GOT3 (cell line): ENCODE data around the gene TIMM9.
"Not testable (repeated sequence)": the region's sequence is repeated elsewhere in the genome, so short reads cannot be mapped to it uniquely, and the experiment has no call there.

Source experiments
- DNase-seq: peaks from one replicate; lab custom pipeline; 2025; ENCODE audit warnings: mixed read lengths; lab: John Stamatoyannopoulos, UW

The TIMM9 gene

GRCh38 chr14:58398495-58398894 is 28.8 kb downstream of the TIMM9 start:
- no peak for DNase-seq

GRCh38 chr14:58397156-58397555 is 30.2 kb downstream of the TIMM9 start:
- DNase-seq, result no peak

GRCh38 chr14:58395812-58396788 is 31.2 kb downstream of the TIMM9 start, which contains the start of gene TOMM20L:
Gene TOMM20L, plus strand, starts transcription at chr14:58395930. Its CDS starts 28 bp downstream, at chr14:58395958.
- DNase-seq, result no peak

- no peak for DNase-seq
These were observed 31.8 kb downstream of the TIMM9 start for GRCh38 chr14:58395562-58395811.

DNA sequence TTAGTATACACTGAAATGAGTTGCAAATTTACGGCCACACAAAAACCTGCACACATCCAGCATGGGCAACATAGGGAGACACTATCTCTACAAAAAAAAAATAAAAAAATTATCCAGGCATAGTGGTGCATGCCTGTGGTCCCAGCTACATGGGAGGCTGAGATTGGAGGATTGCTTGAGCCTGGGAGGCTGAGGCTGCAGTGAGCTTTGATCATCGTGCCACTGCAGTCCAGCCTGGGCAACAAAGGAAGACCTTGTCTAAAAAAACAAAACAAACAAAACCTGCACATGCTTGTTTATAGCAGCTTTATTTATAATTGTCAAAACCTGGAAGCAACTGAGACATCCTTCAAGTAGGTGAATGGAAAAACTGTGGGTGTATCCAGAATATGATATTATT is 36.5 kb downstream of the TIMM9 start:
- no peak for DNase-seq

DNA sequence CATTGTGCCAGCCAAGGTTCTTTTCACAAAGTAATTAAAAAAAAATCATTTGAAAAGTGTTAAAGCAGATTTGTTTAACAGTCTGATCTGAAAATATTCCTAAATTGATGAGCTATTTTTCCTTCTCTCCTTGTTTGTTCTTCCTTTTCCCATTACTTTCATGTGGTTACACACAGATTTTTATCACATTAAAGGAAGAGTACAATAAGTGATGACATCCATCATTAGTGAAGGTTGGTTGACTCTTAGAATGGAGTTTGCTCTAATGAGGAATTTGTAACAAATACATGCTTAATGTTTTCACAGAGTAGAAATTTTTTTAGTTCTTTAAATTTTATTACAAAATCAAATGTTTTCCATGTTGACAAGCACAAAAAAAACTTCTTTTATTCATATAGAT is 50.5 kb downstream of the TIMM9 start:
- no peak for DNase-seq

DNA sequence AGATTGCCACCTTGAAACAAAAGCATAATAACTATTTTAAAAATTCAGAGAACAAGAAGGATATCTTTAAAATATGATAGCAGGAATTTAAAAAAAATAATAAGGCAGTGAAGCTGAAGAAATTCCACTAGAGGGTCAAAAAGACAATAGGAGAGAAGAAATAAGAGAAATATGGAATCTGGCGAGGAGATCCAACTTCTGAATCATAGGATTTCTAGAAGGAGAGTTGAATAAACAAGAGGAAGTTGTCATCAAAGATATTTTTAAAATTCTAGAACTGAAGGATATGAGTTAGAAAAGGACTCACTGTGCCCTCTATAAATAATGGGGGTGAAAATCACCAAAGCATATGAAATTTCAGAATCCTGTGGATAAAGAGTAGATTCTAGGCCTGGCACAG is 58.4 kb downstream of the TIMM9 start:
- DNase-seq, result no peak

DNA sequence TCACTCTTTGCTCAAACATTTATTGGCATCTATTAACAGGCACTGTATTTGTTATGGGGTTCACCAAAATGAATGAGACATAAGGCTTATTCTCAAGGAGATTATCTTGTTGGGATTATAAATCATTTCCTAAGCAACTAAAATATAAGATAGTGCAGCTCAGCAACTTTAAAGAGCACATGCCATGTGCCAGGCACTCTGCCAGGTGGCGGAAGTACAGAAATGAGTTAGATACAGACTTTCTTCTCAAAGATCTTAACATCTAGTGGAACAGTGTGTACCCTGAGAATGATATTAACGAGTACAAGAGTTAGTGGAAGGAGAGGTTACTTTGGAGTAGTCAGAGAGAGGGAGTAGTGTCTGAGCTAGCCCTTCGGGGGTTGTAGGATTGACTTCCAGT is 60.0 kb downstream of the TIMM9 start:
- DNase-seq, result no peak

DNA sequence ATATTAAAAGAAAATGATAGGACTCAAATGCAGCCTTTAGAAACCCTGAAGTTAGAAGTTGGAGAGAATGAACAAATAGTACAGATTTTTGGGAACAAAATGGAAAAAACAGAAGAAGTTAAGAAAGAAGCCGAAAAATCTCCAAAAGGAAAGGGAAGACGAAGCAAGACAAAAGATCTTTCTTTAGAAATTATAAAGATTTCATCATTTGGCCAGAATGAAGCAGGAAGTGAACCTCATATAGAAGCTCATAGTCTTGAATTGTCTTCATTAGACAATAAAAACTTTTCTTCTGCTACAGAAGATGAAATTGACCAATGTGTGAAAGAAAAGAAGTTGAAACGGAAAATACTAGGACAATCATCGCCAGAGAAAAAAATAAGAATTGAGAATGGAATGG is 63.0 kb downstream of the TIMM9 start:
- DNase-seq, result no peak

- DNase-seq, result no peak
These were observed 64.4 kb downstream of the TIMM9 start for GRCh38 chr14:58362798-58363412.

GRCh38 chr14:58362272-58362671 is 65.1 kb downstream of the TIMM9 start:
- DNase-seq, result not testable (repeated sequence)
